SK-N-SH (cell line): Measurements from ENCODE around the gene KHSRP. TPM values are rescaled to one million over a fixed set of nuclear protein-coding genes. Genes with fewer than 3 reads are reported as not detected.

Experiments used
- CTCF ChIA-PET: fragments of 300-600, 350-600 bp; formaldehyde crosslinking; extraction: SDS; loops from one replicate; lab custom pipeline; 2021; lab: Yijun Ruan, JAX
- POLR2A ChIA-PET: fragments of 350-600 bp; sonication (Branson Sonifier 250); formaldehyde crosslinking; extraction: SDS; loops from one replicate; lab custom pipeline; 2020; ENCODE audit warnings: antibody characterized with exemption, inconsistent platforms; lab: Yijun Ruan, JAX
- DNase-seq: peaks from one replicate; pipeline ENCODE4 v3.0.0; 2012
- H2AFZ ChIP-seq: fragments of 200-600 bp; sonication (generic); 2 replicates; pipeline ENCODE4 v1.8.1; 2016; ENCODE audit warnings: antibody characterized with exemption, mild to moderate bottlenecking, low read depth
- H3F3A ChIP-seq: fragments of 200-600 bp; sonication (generic); replicated peaks from 2 replicates; pipeline ENCODE3; 2016; ENCODE audit warnings: antibody characterized with exemption, mild to moderate bottlenecking; ENCODE audit not compliant: insufficient read depth
- H3K27ac ChIP-seq, 2 experiments: fragments of 200-500 bp in 1 of 2; fragments of 200-600 bp in 1 of 2; sonication (Bioruptor generic) in 1 of 2; sonication (generic), shearing (Covaris generic) in 1 of 2; 2 replicates each; pipeline versions ENCODE4 v1.5.1 to v1.6.1; 2014 to 2016; ENCODE audit warnings: low read depth in 2 of 2, inconsistent platforms in 1 of 2, low read length in 1 of 2, mild to moderate bottlenecking in 1 of 2, mixed read lengths in 1 of 2
- H3K27me3 ChIP-seq: fragments of 200-600 bp; sonication (generic), shearing (Covaris generic); 2 replicates; pipeline ENCODE4 v1.6.1; 2016; ENCODE audit warnings: mixed run types; ENCODE audit not compliant: insufficient read depth
- H3K36me3 ChIP-seq, 2 experiments: fragments of 200-500 bp in 1 of 2; fragments of 200-600 bp in 1 of 2; sonication (Bioruptor generic) in 1 of 2; sonication (generic) in 1 of 2; replicated peaks in 1 of 2; 2 replicates each; pipeline versions ENCODE3 to v1.5.1; 2014 to 2016; ENCODE audit warnings: low read length in 1 of 2, mild to moderate bottlenecking in 1 of 2; ENCODE audit not compliant: insufficient read depth in 2 of 2, control insufficient read depth in 1 of 2
- H3K4me1 ChIP-seq, 2 experiments: fragments of 200-500 bp in 1 of 2; fragments of 200-600 bp in 1 of 2; sonication (Bioruptor generic) in 1 of 2; sonication (generic), shearing (Covaris generic) in 1 of 2; 2 replicates each; pipeline versions ENCODE4 v1.5.1 to v1.6.1; 2014 to 2016; ENCODE audit warnings: low read depth in 1 of 2, low read length in 1 of 2, mixed run types in 1 of 2; ENCODE audit not compliant: insufficient read depth in 2 of 2, control insufficient read depth in 1 of 2
- H3K4me2 ChIP-seq: fragments of 200-600 bp; sonication (generic), shearing (Covaris generic); 2 replicates; pipeline ENCODE4 v1.6.1; 2017; ENCODE audit warnings: mixed run types
- H3K4me3 ChIP-seq, 2 experiments: fragments of 200-500 bp in 1 of 2; fragments of 200-600 bp in 1 of 2; sonication (Bioruptor generic) in 1 of 2; sonication (generic), shearing (Covaris generic) in 1 of 2; 2 replicates each; pipeline versions ENCODE4 v1.5.1 to v1.8.1; 2014 to 2016; ENCODE audit warnings: low read depth in 2 of 2, inconsistent platforms in 1 of 2, low read length in 1 of 2, mild to moderate bottlenecking in 1 of 2, mixed read lengths in 1 of 2, moderate library complexity in 1 of 2
- H3K79me2 ChIP-seq: fragments of 200-600 bp; sonication (generic); 2 replicates; pipeline ENCODE4 v1.8.1; 2017; ENCODE audit warnings: mild to moderate bottlenecking; ENCODE audit not compliant: insufficient read depth
- H3K9ac ChIP-seq: fragments of 200-600 bp; sonication (generic); 2 replicates; pipeline ENCODE4 v1.6.1; 2017; ENCODE audit warnings: mixed run types
- H3K9me2 ChIP-seq: fragments of 200-600 bp; sonication (generic); 2 replicates; pipeline ENCODE4 v1.6.1; 2017; ENCODE audit warnings: mixed run types
- H3K9me3 ChIP-seq: fragments of 200-600 bp; sonication (generic); 2 replicates; pipeline ENCODE4 v1.6.1; 2017; ENCODE audit warnings: mixed run types, mild to moderate bottlenecking, moderate library complexity
- H4K20me1 ChIP-seq: fragments of 200-600 bp; sonication (generic); 2 replicates; pipeline ENCODE4 v1.6.1; 2017; ENCODE audit warnings: mild to moderate bottlenecking, mixed run types; ENCODE audit not compliant: insufficient read depth
- EZH2phosphoT487 ChIP-seq: fragments of 200-600 bp; sonication (generic); IDR thresholded peaks from 2 replicates; pipeline ENCODE4 v1.6.1; 2017; ENCODE audit warnings: low read depth, mixed run types, mild to moderate bottlenecking, antibody characterized with exemption, moderate library complexity, borderline replicate concordance
- FOXJ3 ChIP-seq: sonication (generic); formaldehyde crosslinking; IDR thresholded peaks from 2 replicates; pipeline ENCODE4 v1.5.1; 2020; ENCODE audit warnings: mild to moderate bottlenecking, missing genetic modification reagents
- FOXM1 ChIP-seq: IDR thresholded peaks from 2 replicates; pipeline ENCODE4 v1.4.0; 2012; ENCODE audit warnings: low read depth, mild to moderate bottlenecking
- GATA2 ChIP-seq: sonication (generic); formaldehyde crosslinking; IDR thresholded peaks from 2 replicates; pipeline ENCODE4 v1.5.0; 2020; ENCODE audit warnings: mild to moderate bottlenecking, missing genetic modification reagents
- JUND ChIP-seq: IDR thresholded peaks from 2 replicates; pipeline ENCODE4 v1.4.0; 2012
- MXI1 ChIP-seq: IDR thresholded peaks from 2 replicates; pipeline ENCODE4 v1.6.1; 2012; ENCODE audit warnings: mild to moderate bottlenecking, low read depth, low read length, improper control_type of control experiment
- RAD21 ChIP-seq: IDR thresholded peaks from 2 replicates; pipeline ENCODE4 v1.6.1; 2012; ENCODE audit warnings: mild to moderate bottlenecking, low read length
- RCOR1 ChIP-seq: fragments of 150-350 bp; IDR thresholded peaks from 2 replicates; pipeline ENCODE4 v1.6.1; 2017; ENCODE audit warnings: antibody characterized with exemption, low read length
- RFX5 ChIP-seq: IDR thresholded peaks from 2 replicates; pipeline ENCODE4 v1.6.1; 2012; ENCODE audit warnings: mild to moderate bottlenecking, improper control_type of control experiment, low read length
- RXRA ChIP-seq: IDR thresholded peaks from 2 replicates; pipeline ENCODE4 v1.4.0; 2012; ENCODE audit warnings: low read depth, mild to moderate bottlenecking, borderline replicate concordance
- TEAD4 ChIP-seq: IDR thresholded peaks from 2 replicates; pipeline ENCODE4 v1.4.0; 2012; ENCODE audit warnings: mild to moderate bottlenecking, borderline replicate concordance; ENCODE audit not compliant: insufficient read depth
- YY1 ChIP-seq: IDR thresholded peaks from 2 replicates; pipeline ENCODE4 v1.4.0; 2012; ENCODE audit warnings: low read depth, mild to moderate bottlenecking
- WGBS: methylation state at CpG from one replicate; pipeline ENCODE4 v1.1.6; 2017; ENCODE audit warnings: low lambda C conversion rate; 5-methylcytosine and 5-hydroxymethylcytosine counted together
- polyA plus RNA-seq, 3 experiments: library from polyadenylated mRNA; depleted of rRNA; stranded (reverse); fragments of >200 nt; gene quantifications; 2 replicates each; pipeline ENCODE4 v1.2.3, GENCODE V29; 2012
- TF ChIP-seq, protein P1 (sequence below): IDR thresholded peaks from 2 replicates; pipeline ENCODE4 v1.6.1; 2012; ENCODE audit warnings: mild to moderate bottlenecking, low read depth, low read length, moderate library complexity
- TF ChIP-seq, protein P2 (sequence below): fragments of 200-600 bp; sonication (generic); IDR thresholded peaks from 2 replicates; pipeline ENCODE4 v1.6.1; 2017; ENCODE audit warnings: antibody characterized with exemption, mild to moderate bottlenecking, moderate library complexity
- TF ChIP-seq, protein P3 (sequence below): IDR thresholded peaks from 2 replicates; pipeline ENCODE4 v1.4.0; 2012; ENCODE audit warnings: low read depth
- TF ChIP-seq, protein P4 (sequence below): IDR thresholded peaks from 2 replicates; pipeline ENCODE4 v1.4.0; 2012; ENCODE audit warnings: low read depth, borderline replicate concordance
- TF ChIP-seq, protein P5 (sequence below): fragments of 150-350 bp; IDR thresholded peaks from 2 replicates; pipeline ENCODE4 v1.6.1; 2017; ENCODE audit warnings: antibody characterized with exemption, low read length, low read depth, borderline replicate concordance

The KHSRP gene
- polyA plus RNA-seq, 1 of the 3 experiments (the other 2 are of a cell fraction): 96.8 TPM

DNA sequence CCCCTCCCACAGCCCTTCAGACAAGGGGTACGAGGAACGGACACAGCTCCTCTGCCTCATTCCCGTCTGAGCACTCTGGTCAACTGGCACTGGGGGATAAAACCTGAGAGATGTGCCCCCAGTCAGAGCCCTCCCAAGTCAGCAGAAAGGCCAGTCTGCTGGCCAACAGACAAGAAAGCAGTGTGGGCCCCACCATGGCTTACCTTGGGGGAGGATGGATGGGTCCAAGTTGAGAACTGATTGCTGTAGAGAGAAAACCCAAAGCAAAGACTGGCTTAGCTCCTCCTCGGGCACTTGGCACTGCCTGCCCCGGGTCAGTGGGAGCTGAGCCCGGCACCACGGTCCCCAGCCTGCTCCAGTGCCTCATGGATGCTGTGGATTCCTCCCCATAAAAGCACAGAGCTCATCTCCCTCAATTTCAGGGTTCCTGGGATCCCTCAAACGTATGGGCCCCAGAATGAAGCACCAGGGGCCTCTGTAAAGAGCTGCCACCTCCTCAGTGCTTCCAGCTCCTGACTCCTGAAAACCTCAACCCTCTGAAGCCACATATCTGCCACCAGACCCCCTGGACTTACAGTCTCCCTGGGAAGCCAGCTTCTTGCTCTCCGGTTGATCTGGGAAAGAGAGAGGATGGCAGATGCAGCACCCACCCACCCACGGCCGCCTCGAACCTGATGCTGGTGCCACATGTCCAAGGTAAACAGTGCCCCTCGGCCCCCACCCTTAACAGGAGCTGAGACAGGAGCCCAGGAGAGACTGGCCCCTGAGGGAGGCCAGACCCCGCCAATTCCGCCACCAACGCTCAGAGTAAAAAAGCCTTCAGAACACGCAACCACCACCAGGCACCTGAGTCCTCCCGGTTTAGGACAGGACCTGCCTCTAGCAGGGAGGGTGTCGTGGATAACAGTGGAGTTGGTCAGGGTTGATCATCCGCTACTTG lies 3.3 kb downstream of the KHSRP start:
- 90% methylated on average over 10 of the region's 20 CpGs for WGBS
- peak; percentile 6 for DNase-seq
- no peak overlapping the region for H3K27ac ChIP-seq
- no peak overlapping the region for H3K4me3 ChIP-seq
- H3K27me3 ChIP-seq: no peaks in the 10 kb centered on the region
- H3F3A ChIP-seq: peaks cover 6% of the 10 kb centered on the region
- H3K79me2 ChIP-seq: peaks cover 61% of the 10 kb centered on the region
- H3K9me2 ChIP-seq: no peaks in the 10 kb centered on the region
- H3K36me3 ChIP-seq: peaks cover 23 to 60% of the 10 kb centered on the region in 2 experiments
- H3K9me3 ChIP-seq: no peaks in the 10 kb centered on the region
- POLR2A ChIA-PET: no interaction called here
- H3K4me1 ChIP-seq: peaks cover 10 to 15% of the 10 kb centered on the region in 2 experiments; a peak in 2 of 4 replicates
- peaks cover 67% of the 10 kb centered on the region for H4K20me1 ChIP-seq
- H3K4me2 ChIP-seq: peak overlapping the region; percentile 98; the same call in 1 of the 2 replicates
- CTCF ChIA-PET: interaction anchor here (4.0 kb wide), 1 partner anchor 10 kb away, joined by 16 read pairs; no protein-coding TSS in a partner anchor
- 0 out of 2 replicates have a peak overlapping the region, but pooled peaks have one; percentile 93 for H3K9ac ChIP-seq
- no peak overlapping the region for H2AFZ ChIP-seq
- no peak for TF ChIP-seq RCOR1
- no peak for TF ChIP-seq EZH2phosphoT487
- TF ChIP-seq GATA2: no peak
- TF ChIP-seq, protein P1, sequence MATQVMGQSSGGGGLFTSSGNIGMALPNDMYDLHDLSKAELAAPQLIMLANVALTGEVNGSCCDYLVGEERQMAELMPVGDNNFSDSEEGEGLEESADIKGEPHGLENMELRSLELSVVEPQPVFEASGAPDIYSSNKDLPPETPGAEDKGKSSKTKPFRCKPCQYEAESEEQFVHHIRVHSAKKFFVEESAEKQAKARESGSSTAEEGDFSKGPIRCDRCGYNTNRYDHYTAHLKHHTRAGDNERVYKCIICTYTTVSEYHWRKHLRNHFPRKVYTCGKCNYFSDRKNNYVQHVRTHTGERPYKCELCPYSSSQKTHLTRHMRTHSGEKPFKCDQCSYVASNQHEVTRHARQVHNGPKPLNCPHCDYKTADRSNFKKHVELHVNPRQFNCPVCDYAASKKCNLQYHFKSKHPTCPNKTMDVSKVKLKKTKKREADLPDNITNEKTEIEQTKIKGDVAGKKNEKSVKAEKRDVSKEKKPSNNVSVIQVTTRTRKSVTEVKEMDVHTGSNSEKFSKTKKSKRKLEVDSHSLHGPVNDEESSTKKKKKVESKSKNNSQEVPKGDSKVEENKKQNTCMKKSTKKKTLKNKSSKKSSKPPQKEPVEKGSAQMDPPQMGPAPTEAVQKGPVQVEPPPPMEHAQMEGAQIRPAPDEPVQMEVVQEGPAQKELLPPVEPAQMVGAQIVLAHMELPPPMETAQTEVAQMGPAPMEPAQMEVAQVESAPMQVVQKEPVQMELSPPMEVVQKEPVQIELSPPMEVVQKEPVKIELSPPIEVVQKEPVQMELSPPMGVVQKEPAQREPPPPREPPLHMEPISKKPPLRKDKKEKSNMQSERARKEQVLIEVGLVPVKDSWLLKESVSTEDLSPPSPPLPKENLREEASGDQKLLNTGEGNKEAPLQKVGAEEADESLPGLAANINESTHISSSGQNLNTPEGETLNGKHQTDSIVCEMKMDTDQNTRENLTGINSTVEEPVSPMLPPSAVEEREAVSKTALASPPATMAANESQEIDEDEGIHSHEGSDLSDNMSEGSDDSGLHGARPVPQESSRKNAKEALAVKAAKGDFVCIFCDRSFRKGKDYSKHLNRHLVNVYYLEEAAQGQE: no peak
- no peak for TF ChIP-seq YY1
- no peak for TF ChIP-seq FOXJ3 (CRISPR knock-in tag)
- no peak for TF ChIP-seq FOXM1
- TF ChIP-seq RAD21: no peak
- no peak for TF ChIP-seq MXI1
- TF ChIP-seq RFX5: no peak
- TF ChIP-seq, protein P2, sequence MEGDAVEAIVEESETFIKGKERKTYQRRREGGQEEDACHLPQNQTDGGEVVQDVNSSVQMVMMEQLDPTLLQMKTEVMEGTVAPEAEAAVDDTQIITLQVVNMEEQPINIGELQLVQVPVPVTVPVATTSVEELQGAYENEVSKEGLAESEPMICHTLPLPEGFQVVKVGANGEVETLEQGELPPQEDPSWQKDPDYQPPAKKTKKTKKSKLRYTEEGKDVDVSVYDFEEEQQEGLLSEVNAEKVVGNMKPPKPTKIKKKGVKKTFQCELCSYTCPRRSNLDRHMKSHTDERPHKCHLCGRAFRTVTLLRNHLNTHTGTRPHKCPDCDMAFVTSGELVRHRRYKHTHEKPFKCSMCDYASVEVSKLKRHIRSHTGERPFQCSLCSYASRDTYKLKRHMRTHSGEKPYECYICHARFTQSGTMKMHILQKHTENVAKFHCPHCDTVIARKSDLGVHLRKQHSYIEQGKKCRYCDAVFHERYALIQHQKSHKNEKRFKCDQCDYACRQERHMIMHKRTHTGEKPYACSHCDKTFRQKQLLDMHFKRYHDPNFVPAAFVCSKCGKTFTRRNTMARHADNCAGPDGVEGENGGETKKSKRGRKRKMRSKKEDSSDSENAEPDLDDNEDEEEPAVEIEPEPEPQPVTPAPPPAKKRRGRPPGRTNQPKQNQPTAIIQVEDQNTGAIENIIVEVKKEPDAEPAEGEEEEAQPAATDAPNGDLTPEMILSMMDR: no peak
- TF ChIP-seq, protein P3, sequence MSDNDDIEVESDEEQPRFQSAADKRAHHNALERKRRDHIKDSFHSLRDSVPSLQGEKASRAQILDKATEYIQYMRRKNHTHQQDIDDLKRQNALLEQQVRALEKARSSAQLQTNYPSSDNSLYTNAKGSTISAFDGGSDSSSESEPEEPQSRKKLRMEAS: no peak
- TF ChIP-seq JUND: no peak
- TF ChIP-seq, protein P4, sequence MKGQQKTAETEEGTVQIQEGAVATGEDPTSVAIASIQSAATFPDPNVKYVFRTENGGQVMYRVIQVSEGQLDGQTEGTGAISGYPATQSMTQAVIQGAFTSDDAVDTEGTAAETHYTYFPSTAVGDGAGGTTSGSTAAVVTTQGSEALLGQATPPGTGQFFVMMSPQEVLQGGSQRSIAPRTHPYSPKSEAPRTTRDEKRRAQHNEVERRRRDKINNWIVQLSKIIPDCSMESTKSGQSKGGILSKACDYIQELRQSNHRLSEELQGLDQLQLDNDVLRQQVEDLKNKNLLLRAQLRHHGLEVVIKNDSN: no peak
- no peak for TF ChIP-seq TEAD4
- no peak for TF ChIP-seq RXRA
- TF ChIP-seq, protein P5, sequence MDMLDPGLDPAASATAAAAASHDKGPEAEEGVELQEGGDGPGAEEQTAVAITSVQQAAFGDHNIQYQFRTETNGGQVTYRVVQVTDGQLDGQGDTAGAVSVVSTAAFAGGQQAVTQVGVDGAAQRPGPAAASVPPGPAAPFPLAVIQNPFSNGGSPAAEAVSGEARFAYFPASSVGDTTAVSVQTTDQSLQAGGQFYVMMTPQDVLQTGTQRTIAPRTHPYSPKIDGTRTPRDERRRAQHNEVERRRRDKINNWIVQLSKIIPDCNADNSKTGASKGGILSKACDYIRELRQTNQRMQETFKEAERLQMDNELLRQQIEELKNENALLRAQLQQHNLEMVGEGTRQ: no peak
